Measurements from ENCODE around the gene MLXIP. TPM values are rescaled to one million over a fixed set of nuclear protein-coding genes. Genes with fewer than 3 reads are reported as not detected.

MLXIP gene
- total and polyA plus RNA-seq, 2 donors = 37.8 to 67.9 TPM

DNA sequence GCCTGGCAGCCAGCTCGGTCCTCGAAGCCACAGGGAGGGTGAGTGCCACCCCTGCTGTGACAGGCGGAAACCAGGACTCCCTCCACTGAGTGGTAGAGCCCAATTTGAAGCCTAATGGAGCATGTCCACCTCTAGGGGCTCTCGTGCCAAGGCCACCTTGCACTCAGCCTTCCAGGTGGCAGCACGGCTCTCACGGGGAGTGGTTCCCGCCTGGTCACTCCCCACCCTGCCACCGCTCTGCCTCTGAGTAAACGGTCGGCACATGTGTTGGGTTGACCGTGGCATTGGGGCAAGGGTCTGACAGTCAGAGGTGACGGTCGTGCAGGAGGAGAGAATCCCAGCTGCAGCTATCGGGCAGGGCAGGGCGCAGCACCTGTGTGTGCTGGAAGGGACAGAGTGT lies 60.7 kb downstream of the MLXIP start:
- WGBS = 89% methylated on average over 15 of the region's 15 CpGs
- no peak overlapping the region for H3K27ac ChIP-seq (ENCODE audit: low read depth)
- DNase-seq (ENCODE audit: extremely low spot score) = no peak
- no peaks in the 10 kb centered on the region for H3K4me1 ChIP-seq (ENCODE audit: insufficient read depth)
- peaks cover 15% of the 10 kb centered on the region for H3K36me3 ChIP-seq (ENCODE audit: insufficient read depth)
- no peak overlapping the region for H3K4me3 ChIP-seq (ENCODE audit: low read depth, low read length)

DNA sequence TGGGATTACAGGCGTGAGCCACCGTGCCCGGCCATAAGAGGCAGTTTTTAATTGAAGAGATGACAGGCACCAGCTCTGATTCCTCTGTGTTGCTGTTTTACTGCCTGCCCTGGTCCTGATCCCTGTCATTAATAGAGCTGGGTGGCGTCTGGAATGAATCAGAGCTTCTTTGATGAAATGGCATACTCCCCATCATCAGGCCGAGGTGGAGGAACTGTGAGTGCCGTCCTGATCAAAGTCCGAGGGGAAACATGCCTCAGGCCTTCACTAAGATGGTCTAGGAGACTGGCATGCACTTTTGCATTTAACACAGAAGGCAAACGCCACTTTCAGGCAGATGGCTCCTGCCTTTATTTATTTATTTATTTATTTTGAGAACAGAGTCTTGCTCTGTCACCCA lies 61.4 kb downstream of the MLXIP start:
- DNase-seq (ENCODE audit: extremely low spot score) = no peak
- Histone ChIP-seq H3K27ac (ENCODE audit: low read depth) (no peak overlapping the region), H3K4me1 (ENCODE audit: insufficient read depth) (no peaks in the 10 kb centered on the region), H3K4me3 (ENCODE audit: low read depth, low read length) (no peak overlapping the region), H3K36me3 (ENCODE audit: insufficient read depth) (peaks cover 14% of the 10 kb centered on the region)
- 69% methylated on average over 8 of the region's 8 CpGs for WGBS

- H3K27ac ChIP-seq (ENCODE audit: low read depth) = no peak overlapping the region
- peaks cover 11% of the 10 kb centered on the region for H3K36me3 ChIP-seq (ENCODE audit: insufficient read depth)
- 90% methylated on average over 19 of the region's 19 CpGs for WGBS
- no peaks in the 10 kb centered on the region for H3K4me1 ChIP-seq (ENCODE audit: insufficient read depth)
- no peak for DNase-seq (ENCODE audit: extremely low spot score)
- no peak overlapping the region for H3K4me3 ChIP-seq (ENCODE audit: low read depth, low read length)
These were observed 62.1 kb downstream of the MLXIP start for GRCh38 chr12:122140467-122141257.

DNA sequence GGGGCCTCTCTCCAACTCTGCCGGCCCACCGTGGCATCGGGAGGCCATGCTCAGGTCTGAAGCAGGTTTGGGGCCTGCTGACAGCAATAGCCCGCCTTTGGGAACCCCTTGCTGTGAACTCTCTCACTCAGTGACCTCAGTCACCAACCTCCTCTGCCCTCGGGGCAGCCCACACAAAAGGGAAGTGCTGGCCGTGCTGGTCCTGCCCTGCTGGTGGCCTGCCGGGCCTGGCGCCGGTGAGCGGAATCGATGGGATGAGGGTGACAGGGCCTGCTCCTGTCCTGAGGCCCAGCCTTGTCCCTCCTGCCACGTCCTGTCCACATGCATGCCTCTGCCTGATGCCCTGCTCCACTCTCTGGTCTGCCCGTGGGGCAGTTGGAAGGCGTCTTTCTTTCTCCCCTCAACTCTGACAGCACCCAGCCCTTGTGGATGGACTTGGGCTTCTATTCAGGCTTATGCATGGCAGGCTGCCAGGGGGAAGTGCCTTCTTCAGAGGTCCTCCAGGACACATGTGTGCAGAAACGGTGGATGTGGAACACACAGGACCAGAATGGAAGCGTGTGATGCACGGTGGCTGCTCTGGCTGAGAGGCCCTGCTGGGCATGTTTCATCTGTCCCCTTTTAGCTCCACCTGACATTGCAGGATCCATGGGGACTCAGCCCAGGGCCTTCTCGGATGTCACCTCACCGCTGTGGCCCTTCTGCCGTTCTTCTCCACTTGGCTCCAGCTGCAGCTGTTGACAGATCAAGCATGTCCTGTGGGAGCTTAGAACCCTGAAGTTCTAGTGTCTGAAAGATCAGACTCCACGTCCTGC lies 63.6 kb downstream of the MLXIP start:
- Histone ChIP-seq H3K4me1 (ENCODE audit: insufficient read depth) (no peaks in the 10 kb centered on the region), H3K27ac (ENCODE audit: low read depth) (no peak overlapping the region), H3K4me3 (ENCODE audit: low read depth, low read length) (no peak overlapping the region), H3K36me3 (ENCODE audit: insufficient read depth) (peaks cover 11% of the 10 kb centered on the region)
- 82% methylated on average over 21 of the region's 21 CpGs for WGBS
- no peak for DNase-seq (ENCODE audit: extremely low spot score)

DNA sequence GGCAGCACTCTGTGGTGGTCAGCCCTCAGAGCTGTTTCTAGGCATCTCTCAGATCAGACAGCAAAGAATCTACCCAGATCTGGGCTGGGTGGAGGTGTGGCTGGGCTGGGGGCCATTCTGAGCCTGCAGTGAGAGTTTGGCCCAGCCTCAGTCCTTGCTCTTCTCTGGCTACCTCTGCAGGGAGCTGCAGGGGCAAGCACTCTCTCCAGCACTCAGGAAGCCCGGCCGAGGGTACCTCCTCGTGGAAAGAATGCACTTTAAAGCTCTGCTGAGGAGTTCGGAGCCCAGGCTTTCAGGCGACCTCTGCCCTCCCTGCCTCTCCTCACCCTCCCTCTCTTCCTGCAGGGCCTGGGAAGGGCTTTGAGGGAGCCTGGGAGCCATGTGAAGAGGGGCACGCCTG lies 64.3 kb downstream of the MLXIP start:
- no peaks in the 10 kb centered on the region for H3K4me1 ChIP-seq (ENCODE audit: insufficient read depth)
- WGBS = 44% methylated on average over 6 of the region's 6 CpGs
- H3K27ac ChIP-seq (ENCODE audit: low read depth) = no peak overlapping the region
- peaks cover 11% of the 10 kb centered on the region for H3K36me3 ChIP-seq (ENCODE audit: insufficient read depth)
- DNase-seq (ENCODE audit: extremely low spot score) = no peak
- no peak overlapping the region for H3K4me3 ChIP-seq (ENCODE audit: low read depth, low read length)

DNA sequence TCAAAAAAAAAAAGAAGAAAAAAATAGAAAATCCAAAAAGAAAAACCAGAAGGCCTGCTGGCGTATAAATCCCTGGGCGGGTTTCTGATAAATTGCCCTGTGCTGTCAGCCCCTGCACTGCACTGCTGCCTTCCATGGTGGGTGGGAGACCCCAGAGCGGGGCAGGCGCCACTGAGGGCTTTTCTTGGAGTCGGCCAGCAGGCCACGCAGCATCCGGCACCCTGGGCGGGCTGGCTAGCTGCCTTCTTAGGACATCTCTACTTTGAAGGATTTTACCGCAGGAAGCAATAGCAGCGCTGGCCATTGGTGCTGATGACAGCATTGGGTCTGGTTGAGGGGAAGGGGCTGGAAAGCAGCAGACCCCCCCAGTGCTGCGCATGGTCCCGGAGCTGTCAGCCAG lies 66.3 kb downstream of the MLXIP start:
- H3K36me3 ChIP-seq (ENCODE audit: insufficient read depth) = peaks cover 4% of the 10 kb centered on the region
- WGBS = 92% methylated on average over 12 of the region's 12 CpGs
- H3K4me1 ChIP-seq (ENCODE audit: insufficient read depth) = no peaks in the 10 kb centered on the region
- no peak overlapping the region for H3K27ac ChIP-seq (ENCODE audit: low read depth)
- H3K4me3 ChIP-seq (ENCODE audit: low read depth, low read length) = no peak overlapping the region
- DNase-seq (ENCODE audit: extremely low spot score) = no peak

DNA sequence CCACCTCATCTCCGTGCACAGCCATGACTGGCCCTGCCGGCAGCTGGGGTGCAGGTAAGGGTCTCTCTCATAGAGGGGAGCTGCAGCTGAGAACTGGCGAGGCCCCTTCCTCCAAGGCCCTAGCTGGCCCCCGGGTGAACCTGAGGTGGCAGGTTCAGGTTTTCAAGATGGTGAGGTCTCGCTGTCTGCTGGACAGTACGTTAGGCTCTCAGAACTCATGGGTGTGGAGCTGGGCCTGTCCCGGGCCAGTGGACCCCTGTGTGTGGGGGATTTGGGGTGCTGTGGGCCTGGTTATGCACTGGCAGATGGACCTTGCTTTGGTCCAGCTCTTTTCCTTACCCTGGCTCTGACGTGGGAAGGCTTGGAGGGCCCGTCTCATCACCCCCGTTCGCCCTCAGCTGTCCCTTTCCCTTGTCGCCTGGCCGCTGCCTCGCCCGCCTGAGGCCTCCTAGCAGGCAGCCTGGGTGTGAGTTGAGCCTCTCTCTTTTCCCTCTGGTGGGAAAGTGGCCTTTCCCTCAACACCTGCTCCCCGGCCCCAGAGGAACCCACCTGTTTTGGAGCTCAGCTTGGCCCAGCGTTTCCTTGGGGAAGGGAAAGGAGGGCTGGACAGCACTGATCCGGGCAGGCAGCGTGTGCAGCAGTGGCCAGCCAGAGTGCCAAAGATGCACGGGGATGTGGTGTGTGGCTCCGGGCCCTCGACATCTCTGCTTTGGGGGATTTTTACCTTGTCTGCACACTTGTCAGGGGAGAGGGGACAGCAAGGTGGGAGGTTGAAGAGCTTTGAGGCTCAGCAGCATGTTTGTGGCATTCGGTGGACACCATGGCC lies 67.2 kb downstream of the MLXIP start:
- no peak for DNase-seq (ENCODE audit: extremely low spot score)

GRCh38 chr12:122147514-122148290 lies 69.1 kb downstream of the MLXIP start:
- Histone ChIP-seq H3K27ac (ENCODE audit: low read depth) (no peak overlapping the region), H3K4me3 (ENCODE audit: low read depth, low read length) (no peak overlapping the region), H3K36me3 (ENCODE audit: insufficient read depth) (no peaks in the 10 kb centered on the region), H3K4me1 (ENCODE audit: insufficient read depth) (no peaks in the 10 kb centered on the region)
- WGBS = 80% methylated on average over 21 of the region's 21 CpGs
- DNase-seq (ENCODE audit: extremely low spot score) = no peak

More for the DNA sequence above, 67.2 kb downstream of the MLXIP start:
- WGBS = 85% methylated on average over 23 of the region's 23 CpGs
- H3K27ac ChIP-seq (ENCODE audit: low read depth) = no peak overlapping the region
- peaks cover 4% of the 10 kb centered on the region for H3K36me3 ChIP-seq (ENCODE audit: insufficient read depth)
- H3K4me1 ChIP-seq (ENCODE audit: insufficient read depth) = no peaks in the 10 kb centered on the region
- H3K4me3 ChIP-seq (ENCODE audit: low read depth, low read length) = no peak overlapping the region

- Histone ChIP-seq H3K27ac (ENCODE audit: low read depth) (no peak overlapping the region), H3K4me3 (ENCODE audit: low read depth, low read length) (no peak overlapping the region), H3K36me3 (ENCODE audit: insufficient read depth) (no peaks in the 10 kb centered on the region), H3K4me1 (ENCODE audit: insufficient read depth) (no peaks in the 10 kb centered on the region)
- no peak for DNase-seq (ENCODE audit: extremely low spot score)
- 33% methylated on average over 6 of the region's 6 CpGs for WGBS
These were observed 70.1 kb downstream of the MLXIP start for GRCh38 chr12:122148657-122149056.

- Histone ChIP-seq H3K4me1 (ENCODE audit: insufficient read depth) (no peaks in the 10 kb centered on the region), H3K4me3 (ENCODE audit: low read depth, low read length) (no peak overlapping the region), H3K36me3 (ENCODE audit: insufficient read depth) (no peaks in the 10 kb centered on the region), H3K27ac (ENCODE audit: low read depth) (no peak overlapping the region)
- 67% methylated on average over 8 of the region's 8 CpGs for WGBS
- no peak for DNase-seq (ENCODE audit: extremely low spot score)
These were observed 71.6 kb downstream of the MLXIP start for GRCh38 chr12:122150127-122150681.

GRCh38 chr12:122152754-122153153 lies 74.2 kb downstream of the MLXIP start:
- no peaks in the 10 kb centered on the region for H3K36me3 ChIP-seq (ENCODE audit: insufficient read depth)
- H3K27ac ChIP-seq (ENCODE audit: low read depth) = no peak overlapping the region
- no peak for DNase-seq (ENCODE audit: extremely low spot score)
- H3K4me3 ChIP-seq (ENCODE audit: low read depth, low read length) = no peak overlapping the region
- H3K4me1 ChIP-seq (ENCODE audit: insufficient read depth) = no peaks in the 10 kb centered on the region
- 83% methylated on average over 9 of the region's 9 CpGs for WGBS

- WGBS = 73% methylated on average over 10 of the region's 10 CpGs
These were observed 77.1 kb downstream of the MLXIP start for GRCh38 chr12:122155705-122156104.

More at GRCh38 chr12:122155705-122156104, 77.1 kb downstream of the MLXIP start:
- Histone ChIP-seq H3K36me3 (ENCODE audit: insufficient read depth) (no peaks in the 10 kb centered on the region), H3K4me1 (ENCODE audit: insufficient read depth) (no peaks in the 10 kb centered on the region), H3K27ac (ENCODE audit: low read depth) (no peak overlapping the region), H3K4me3 (ENCODE audit: low read depth, low read length) (no peak overlapping the region)
- no peak for DNase-seq (ENCODE audit: extremely low spot score)
